HCT116 (cell line): Measurements from ENCODE around the gene AK3. TPM values are rescaled to one million over a fixed set of nuclear protein-coding genes. Genes with fewer than 3 reads are reported as not detected.

Source experiments
- ATAC-seq: fragments of 200-7000 bp; cut with Tn5 transposase; 2 replicates; pipeline ENCODE4 v1.9.1; 2020; ENCODE audit warnings: mild to moderate bottlenecking, moderate library complexity
- BruUV-seq: library from RNA; stranded (reverse); fragments of 400-500 nt; replicated peaks from 2 replicates; lab custom pipeline; 2021; lab: Mats Ljungman, UMichigan
- CTCF ChIA-PET: fragments of 300-600 bp; sonication (Branson Sonifier 250); formaldehyde crosslinking; loops from one replicate; lab custom pipeline; 2021; ENCODE audit warnings: antibody characterized with exemption; lab: Charles Lee
- POLR2A ChIA-PET: fragments of 300-600, 350-600 bp; sonication (Branson Sonifier 250); formaldehyde crosslinking; loops from one replicate; lab custom pipeline; 2021; ENCODE audit warnings: antibody characterized with exemption; lab: Charles Lee
- RAD21 ChIA-PET, 2 experiments: fragments of 300-600 bp; sonication (Branson Sonifier 250); formaldehyde crosslinking; loops; one replicate each; lab custom pipeline; 2023; ENCODE audit warnings: low total read pairs in 2 of 2; ENCODE audit not compliant: uncharacterized antibody in 2 of 2, unreplicated experiment in 2 of 2, low non-redundant PET in 1 of 2; lab: Charles Lee
- DNase-seq: peaks from one replicate; pipeline ENCODE4 v3.0.0-alpha.2; 2010; ENCODE audit warnings: low read depth, low spot score
- H2AFZ ChIP-seq: fragments of 200-600 bp; shearing (Covaris generic), sonication (generic); 2 replicates; pipeline ENCODE4 v1.6.1; 2017; ENCODE audit warnings: low read depth, mixed run types, mixed read lengths, antibody characterized with exemption, low read length; ENCODE audit not compliant: poor library complexity, severe bottlenecking
- H3K27ac ChIP-seq: 2 replicates; pipeline ENCODE4 v1.5.1; 2012; ENCODE audit warnings: low read depth, low read length
- H3K27me3 ChIP-seq: fragments of 200-600 bp; sonication (generic); 2 replicates; pipeline ENCODE4 v1.6.1; 2016; ENCODE audit warnings: mixed run types, low read length, mixed read lengths; ENCODE audit not compliant: insufficient read depth
- H3K36me3 ChIP-seq, 2 experiments: fragments of 200-500 bp in 1 of 2; fragments of 200-600 bp in 1 of 2; sonication (Bioruptor generic) in 1 of 2; sonication (generic) in 1 of 2; 2 replicates each; pipeline versions ENCODE4 v1.5.1 to v1.6.1; 2014 to 2016; ENCODE audit warnings: low read length in 2 of 2, inconsistent platforms in 1 of 2, mixed read lengths in 1 of 2, mixed run types in 1 of 2; ENCODE audit not compliant: insufficient read depth in 2 of 2, control insufficient read depth in 1 of 2
- H3K4me1 ChIP-seq, 2 experiments: fragments of 200-600 bp in 1 of 2; sonication (generic) in 1 of 2; 2 replicates each; pipeline versions ENCODE4 v1.5.1 to v1.6.1; 2012 to 2017; ENCODE audit warnings: low read length in 2 of 2, inconsistent platforms in 1 of 2, mild to moderate bottlenecking in 1 of 2, mixed read lengths in 1 of 2, mixed run types in 1 of 2, moderate library complexity in 1 of 2; ENCODE audit not compliant: insufficient read depth in 2 of 2, control insufficient read depth in 1 of 2
- H3K4me2 ChIP-seq: fragments of 200-600 bp; sonication (generic); 2 replicates; pipeline ENCODE4 v1.6.1; 2017; ENCODE audit warnings: mixed run types, low read length, mixed read lengths
- H3K4me3 ChIP-seq, 2 experiments: fragments of 200-600 bp in 1 of 2; sonication (generic) in 1 of 2; replicated peaks in 1 of 2; 2 replicates each; pipeline ENCODE4 v1.5.1; 2011 to 2016; ENCODE audit warnings: low read length in 2 of 2, control low read depth in 1 of 2, low read depth in 1 of 2, mild to moderate bottlenecking in 1 of 2, mixed read lengths in 1 of 2, mixed run types in 1 of 2
- H3K79me2 ChIP-seq: fragments of 200-600 bp; sonication (generic); 2 replicates; pipeline ENCODE4 v1.6.1; 2017; ENCODE audit warnings: mild to moderate bottlenecking, mixed run types, low read length, moderate library complexity, mixed read lengths; ENCODE audit not compliant: insufficient read depth
- H3K9ac ChIP-seq: fragments of 200-600 bp; sonication (generic); 2 replicates; pipeline ENCODE4 v1.6.1; 2016; ENCODE audit warnings: low read length, mixed read lengths
- H3K9me2 ChIP-seq: fragments of 200-600 bp; sonication (generic), shearing (Covaris generic); 2 replicates; pipeline ENCODE4 v1.6.1; 2017; ENCODE audit warnings: mixed run types, mild to moderate bottlenecking, moderate library complexity; ENCODE audit not compliant: insufficient read depth
- H3K9me3 ChIP-seq, 2 experiments: fragments of 200-500 bp in 1 of 2; fragments of 200-600 bp in 1 of 2; sonication (Bioruptor generic) in 1 of 2; sonication (generic) in 1 of 2; 2 replicates each; pipeline ENCODE4 v1.6.1; 2014 to 2017; ENCODE audit warnings: low read length in 2 of 2, mixed read lengths in 2 of 2, inconsistent platforms in 1 of 2, low read depth in 1 of 2, mild to moderate bottlenecking in 1 of 2, mixed run types in 1 of 2, moderate library complexity in 1 of 2; ENCODE audit not compliant: control insufficient read depth in 1 of 2, insufficient read depth in 1 of 2
- H4K20me1 ChIP-seq: fragments of 200-600 bp; sonication (generic), shearing (Covaris generic); 2 replicates; pipeline ENCODE4 v1.6.1; 2017; ENCODE audit warnings: mixed run types, mild to moderate bottlenecking, moderate library complexity; ENCODE audit not compliant: insufficient read depth
- CBX3 ChIP-seq: IDR thresholded peaks from 2 replicates; pipeline ENCODE4 v1.6.1; 2012; ENCODE audit warnings: low read depth
- CEBPB ChIP-seq: IDR thresholded peaks from 2 replicates; pipeline ENCODE4 v1.6.1; 2012; ENCODE audit warnings: low read depth
- EGR1 ChIP-seq: IDR thresholded peaks from 2 replicates; pipeline ENCODE4 v1.6.1; 2012; ENCODE audit warnings: low read depth
- ELF1 ChIP-seq: IDR thresholded peaks from 2 replicates; pipeline ENCODE4 v1.6.1; 2012; ENCODE audit warnings: low read depth, borderline replicate concordance
- EZH2 ChIP-seq: fragments of 200-600 bp; sonication (generic); IDR thresholded peaks from 2 replicates; pipeline ENCODE4 v1.6.1; 2017; ENCODE audit warnings: antibody characterized with exemption, mixed run types
- FOSL1 ChIP-seq: IDR thresholded peaks from 2 replicates; pipeline ENCODE4 v1.6.1; 2012; ENCODE audit warnings: low read depth
- POLR2A ChIP-seq: IDR thresholded peaks from 2 replicates; pipeline ENCODE4 v1.7.0; 2011; ENCODE audit warnings: borderline replicate concordance; ENCODE audit not compliant: insufficient read depth, insufficient read length; ENCODE audit errors: extremely low read depth
- POLR2AphosphoS5 ChIP-seq: IDR thresholded peaks from 2 replicates; pipeline ENCODE4 v1.6.1; 2011; ENCODE audit warnings: mild to moderate bottlenecking, low read depth, low read length, moderate library complexity
- RAD21 ChIP-seq: IDR thresholded peaks from 2 replicates; pipeline ENCODE4 v1.6.1; 2012; ENCODE audit warnings: low read depth, mild to moderate bottlenecking
- SIN3A ChIP-seq: IDR thresholded peaks from 2 replicates; pipeline ENCODE4 v1.6.1; 2012; ENCODE audit warnings: low read depth
- SP1 ChIP-seq: IDR thresholded peaks from 2 replicates; pipeline ENCODE4 v1.6.1; 2012; ENCODE audit warnings: low read depth
- SRF ChIP-seq: IDR thresholded peaks from 2 replicates; pipeline ENCODE4 v1.6.1; 2012; ENCODE audit warnings: low read depth
- TCF7L2 ChIP-seq: IDR thresholded peaks from 2 replicates; pipeline ENCODE4 v1.7.0; 2011; ENCODE audit warnings: borderline replicate concordance, inconsistent platforms; ENCODE audit not compliant: insufficient read depth, insufficient read length; ENCODE audit errors: extremely low read depth
- intact Hi-C: fragments of 100-400 bp; cut with micrococcal nuclease; formaldehyde crosslinking; loops from 2 replicates; pipeline ENCODE4 v1.10.0; 2022
- total RNA-seq: library from RNA; stranded (reverse); gene quantifications from one replicate; pipeline ENCODE4 v1.2.1, GENCODE V29; 2021; ENCODE audit not compliant: unreplicated experiment
- TF ChIP-seq, protein P1 (sequence below): IDR thresholded peaks from 2 replicates; pipeline ENCODE4 v1.6.1; 2012

AK3 gene
- total RNA-seq, 1 experiment from 2014 or later = 43.0 TPM

DNA sequence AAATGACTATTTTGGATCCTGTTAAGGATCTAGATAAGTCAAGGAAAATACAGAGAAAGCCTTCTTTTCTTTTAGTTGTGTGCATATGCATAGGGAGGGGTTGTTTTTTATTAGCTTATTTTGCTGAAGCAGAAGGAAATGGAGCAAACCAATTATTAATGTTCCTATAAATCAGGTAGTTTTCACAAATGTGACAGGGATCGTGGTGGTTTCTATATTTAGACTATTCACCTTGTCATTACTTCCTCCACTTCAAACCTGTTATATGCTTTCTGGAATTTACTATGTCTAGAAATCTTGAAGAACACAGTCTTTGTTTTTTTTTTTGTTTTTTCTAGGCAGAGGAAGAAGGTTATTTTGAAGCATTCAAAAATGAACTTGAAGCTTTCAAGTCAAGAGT, 39.5 kb downstream of the AK3 start:
- Histone ChIP-seq H3K27me3 (no peaks in the 10 kb centered on the region), H3K36me3 (peaks cover 21 to 32% of the 10 kb centered on the region in 2 experiments), H3K9me3 (no peaks in the 10 kb centered on the region), H3K4me3 (no peak overlapping the region), H2AFZ (no peak overlapping the region), H3K4me2 (no peak overlapping the region), H3K9me2 (no peaks in the 10 kb centered on the region), H3K27ac (no peak overlapping the region), H4K20me1 (no peaks in the 10 kb centered on the region; the same call in 1 of the 2 replicates), H3K9ac (no peak overlapping the region), H3K79me2 (no peaks in the 10 kb centered on the region), H3K4me1 (no peaks in the 10 kb centered on the region)
- no peak for ATAC-seq
- ChIA-PET RAD21 (no interaction called here), CTCF (no interaction called here), POLR2A (interaction anchor here (0.7 kb wide), 1 partner anchor 566 kb away, joined by 3 read pairs; no protein-coding TSS in a partner anchor)
- intact Hi-C loops = no loop called here
- no TSS peak for BruUV-seq
- DNase-seq = no peak
- TF ChIP-seq CBX3 = no peak
- TF ChIP-seq, protein P1, sequence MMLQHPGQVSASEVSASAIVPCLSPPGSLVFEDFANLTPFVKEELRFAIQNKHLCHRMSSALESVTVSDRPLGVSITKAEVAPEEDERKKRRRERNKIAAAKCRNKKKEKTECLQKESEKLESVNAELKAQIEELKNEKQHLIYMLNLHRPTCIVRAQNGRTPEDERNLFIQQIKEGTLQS = no peak
- no peak for TF ChIP-seq EZH2
- TF ChIP-seq POLR2A = no peak
- no peak for TF ChIP-seq SP1
- no peak for TF ChIP-seq SIN3A
- no peak for TF ChIP-seq CEBPB
- TF ChIP-seq SRF = no peak

DNA sequence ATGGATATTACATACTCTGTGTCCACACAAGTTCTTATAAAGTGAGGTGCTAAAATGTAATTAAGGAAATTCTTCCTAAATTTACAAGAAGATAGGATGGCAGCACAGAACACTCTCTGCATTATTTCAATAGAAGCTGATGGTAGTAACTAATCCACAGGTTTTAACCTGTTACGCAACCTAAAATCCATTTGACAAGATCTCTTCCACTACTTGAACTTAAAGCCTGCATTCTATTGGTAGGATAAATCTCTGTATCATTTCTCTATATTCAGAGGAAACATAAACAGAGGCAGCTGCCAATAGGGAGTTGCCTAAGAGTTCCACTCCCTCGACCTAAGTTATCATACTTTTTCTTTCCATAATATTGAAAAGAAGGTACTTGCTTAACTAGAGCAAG, 40.1 kb downstream of the AK3 start:
- POLR2A ChIA-PET = interaction anchor here (0.7 kb wide), 1 partner anchor 565 kb away, joined by 3 read pairs; no protein-coding TSS in a partner anchor
- H3K36me3 ChIP-seq = peaks cover 17 to 27% of the 10 kb centered on the region in 2 experiments
- H3K9me2 ChIP-seq = no peaks in the 10 kb centered on the region
- H3K4me2 ChIP-seq = no peak overlapping the region
- DNase-seq = no peak
- CTCF ChIA-PET = no interaction called here
- ATAC-seq = no peak
- BruUV-seq = no TSS peak
- no peaks in the 10 kb centered on the region for H3K9me3 ChIP-seq
- intact Hi-C loops = no loop called here
- no peak overlapping the region for H3K27ac ChIP-seq
- no peaks in the 10 kb centered on the region for H3K79me2 ChIP-seq
- H3K9ac ChIP-seq = no peak overlapping the region
- TF ChIP-seq EZH2 (no peak), CEBPB (no peak), SRF (no peak), EGR1 (no peak), CBX3 (no peak), FOSL1 (no peak), TCF7L2 (no peak), POLR2AphosphoS5 (no peak), RAD21 (no peak), ELF1 (no peak)
- H3K4me1 ChIP-seq = 0 out of 4 replicates have a peak, but pooled peaks cover 0 to 3% of the 10 kb centered on the region in 2 experiments
- RAD21 ChIA-PET = no interaction called here
- no peaks in the 10 kb centered on the region for H3K27me3 ChIP-seq
- H2AFZ ChIP-seq = no peak overlapping the region
- no peak overlapping the region for H3K4me3 ChIP-seq
- H4K20me1 ChIP-seq = no peaks in the 10 kb centered on the region; the same call in 1 of the 2 replicates
